Epidermal melanocyte (primary cell): ENCODE data around the gene SLC35F5.
"Not testable (repeated sequence)": the region's sequence is repeated elsewhere in the genome, so short reads cannot be mapped to it uniquely, and the experiment has no call there.

Experiments used
- DNase-seq: peaks from one replicate; pipeline ENCODE4 v3.0.0; 2011; ENCODE audit warnings: low spot score; ENCODE audit not compliant: insufficient read length

The SLC35F5 gene

GRCh38 chr2:113698892-113699447 lies 57.5 kb downstream of the SLC35F5 start:
- DNase-seq: no peak

- DNase-seq: not testable (repeated sequence)
Measured at GRCh38 chr2:113698251-113698650, 58.2 kb downstream of the SLC35F5 start.

- DNase-seq: no peak
Measured at GRCh38 chr2:113697516-113697915, 58.9 kb downstream of the SLC35F5 start.

DNA sequence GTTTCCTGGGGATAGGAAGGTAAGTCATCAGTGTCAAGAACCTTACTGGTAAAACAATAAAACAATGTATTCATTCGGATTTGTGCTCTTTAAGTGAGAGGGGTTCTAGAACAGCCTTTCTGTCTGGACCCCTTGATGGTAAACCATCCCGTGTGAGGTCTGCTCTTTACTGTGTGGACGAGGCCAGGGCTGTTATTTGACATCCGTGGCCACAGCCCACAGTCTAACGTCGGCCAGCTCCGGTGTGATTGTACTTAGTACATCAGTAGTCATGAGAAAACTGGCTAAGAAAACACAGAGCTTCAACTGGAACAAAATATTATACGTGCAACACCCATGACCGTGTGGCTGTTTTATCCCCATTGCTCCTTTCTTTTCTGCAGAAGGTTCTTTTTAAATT lies 62.0 kb downstream of the SLC35F5 start:
- no peak for DNase-seq

DNA sequence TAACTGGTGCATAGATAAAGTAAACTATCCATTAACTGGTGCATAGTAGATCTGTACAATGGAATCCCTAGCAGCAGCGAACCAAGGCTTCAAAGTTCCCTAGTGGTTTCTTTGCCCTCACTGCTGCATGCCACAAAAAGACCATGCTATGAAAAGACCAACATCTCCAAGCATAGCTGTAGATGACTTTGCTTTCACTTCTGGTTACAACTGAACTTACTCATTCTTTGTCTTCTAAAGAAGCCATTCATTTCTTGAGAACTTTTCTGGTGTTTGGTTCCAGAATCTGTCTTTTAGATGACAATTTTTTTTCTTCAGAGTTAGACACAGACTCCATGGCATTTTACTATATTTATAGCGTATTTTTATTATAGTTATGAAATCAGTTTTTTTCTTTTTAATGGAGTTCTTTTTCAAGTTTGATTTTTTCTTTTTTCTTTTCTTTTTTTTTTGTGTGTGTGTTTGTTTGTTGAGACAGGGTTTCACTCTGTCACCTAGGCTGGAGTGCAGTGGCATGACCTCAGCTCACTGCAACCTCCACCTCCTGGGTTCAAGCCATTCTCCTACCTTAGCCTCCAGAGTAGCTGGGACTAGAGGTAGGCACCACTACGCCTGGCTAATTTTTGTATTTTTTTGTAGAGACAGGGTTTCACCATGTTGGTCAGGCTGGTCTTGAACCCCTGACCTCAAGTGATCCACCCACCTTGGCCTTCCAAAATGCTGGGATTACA lies 63.6 kb downstream of the SLC35F5 start:
- no peak for DNase-seq

DNA sequence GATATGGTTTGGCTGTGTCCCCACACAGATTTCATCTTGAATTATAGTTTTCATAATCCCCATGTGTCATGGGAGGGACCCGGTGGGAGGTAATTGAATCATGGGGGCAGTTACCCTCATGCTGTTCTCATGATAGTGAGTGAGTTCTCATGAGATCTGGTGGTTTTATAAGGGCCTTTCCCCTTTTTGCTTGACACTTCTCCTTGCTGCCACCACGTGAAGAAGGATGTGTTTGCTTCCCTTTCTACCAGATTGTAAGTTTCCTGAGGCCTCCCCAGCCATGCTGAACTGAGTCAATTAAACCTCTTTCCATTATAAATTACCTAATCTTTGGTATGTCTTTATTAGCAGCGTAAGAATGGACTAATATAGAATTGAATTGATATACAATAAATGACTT lies 65.6 kb downstream of the SLC35F5 start:
- DNase-seq: not testable (repeated sequence)

GRCh38 chr2:113686537-113686936 lies 69.9 kb downstream of the SLC35F5 start:
- no peak for DNase-seq

DNA sequence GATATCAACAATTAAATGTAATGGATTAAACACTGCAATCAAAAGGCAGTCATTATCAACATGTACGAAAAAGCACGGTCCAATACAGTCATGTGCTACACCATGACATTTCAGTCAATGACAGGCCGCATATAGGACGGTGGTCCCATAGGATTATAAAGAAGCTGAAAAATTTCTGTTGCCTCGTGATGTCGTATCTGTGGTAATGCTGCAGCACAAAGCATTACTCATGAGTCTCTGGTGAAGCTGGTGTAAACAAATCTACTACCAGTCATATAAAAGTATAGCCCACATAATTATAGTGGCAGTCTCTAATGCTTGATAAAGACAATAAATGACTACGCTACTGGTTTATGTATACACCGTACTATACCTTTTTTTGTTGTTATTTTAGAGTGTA lies 71.0 kb downstream of the SLC35F5 start:
- DNase-seq: no peak

DNA sequence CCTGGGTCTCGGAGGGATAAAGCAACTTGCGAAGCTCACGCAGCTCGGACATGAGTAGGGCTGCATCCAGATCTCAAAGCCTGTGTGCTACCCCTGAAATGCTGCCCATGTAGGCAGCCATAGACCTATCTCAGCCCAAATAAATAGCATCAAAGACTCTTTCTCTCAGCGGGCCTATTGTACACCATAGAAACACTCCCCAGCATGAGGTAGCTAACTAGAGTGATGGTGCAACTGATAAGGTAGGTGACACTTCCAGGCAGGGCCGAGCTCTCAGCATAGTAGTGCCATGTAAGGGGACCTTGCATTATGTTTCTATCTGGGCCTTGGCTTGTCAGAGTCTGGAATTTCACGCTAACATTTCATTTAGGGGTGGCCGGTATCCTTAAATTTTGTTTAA lies 77.0 kb downstream of the SLC35F5 start:
- no peak for DNase-seq

DNA sequence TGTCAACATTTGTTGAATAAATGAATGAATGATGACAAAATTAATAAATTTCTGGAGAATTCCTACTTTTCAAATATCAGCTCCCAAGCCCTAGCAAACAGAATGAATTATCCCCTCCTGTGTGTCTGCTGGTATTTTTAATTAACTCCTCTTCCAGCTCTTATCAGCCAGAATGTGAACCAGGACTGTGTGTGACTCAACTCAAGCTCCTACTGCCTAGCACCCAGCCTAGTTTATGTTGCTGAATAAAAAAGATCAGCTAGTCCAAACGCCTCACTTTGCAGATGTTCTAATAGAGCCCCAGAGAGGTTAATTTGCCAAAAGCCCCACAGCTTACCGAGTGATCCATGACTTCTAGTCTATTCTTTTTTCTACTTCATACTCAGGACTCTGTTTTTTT lies 79.1 kb downstream of the SLC35F5 start:
- DNase-seq: no peak

GRCh38 chr2:113676623-113677266 lies 79.7 kb downstream of the SLC35F5 start:
- DNase-seq: no peak

DNA sequence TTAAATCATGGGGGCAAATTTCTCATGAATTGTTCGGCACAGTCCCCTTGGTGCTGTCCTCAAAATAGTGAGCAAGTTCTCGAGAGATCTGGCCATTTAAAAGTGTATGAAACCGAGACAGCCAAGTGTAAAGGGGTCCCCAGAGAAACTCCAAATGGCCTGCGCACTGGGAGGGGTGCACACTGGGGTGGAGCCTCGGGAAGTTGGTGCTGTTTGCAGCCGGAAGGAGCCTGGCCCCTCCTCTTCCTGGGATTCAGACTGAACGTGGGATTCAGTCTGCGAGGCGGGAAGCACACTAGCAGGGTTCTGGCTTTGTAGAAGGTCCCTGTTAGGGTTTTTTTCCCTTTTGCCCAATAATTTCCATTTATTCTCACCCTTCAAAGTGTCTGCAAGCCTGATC lies 80.6 kb downstream of the SLC35F5 start:
- no peak for DNase-seq

GRCh38 chr2:113672326-113672932 lies 84.0 kb downstream of the SLC35F5 start:
- DNase-seq: no peak

- not testable (repeated sequence) for DNase-seq
Measured at GRCh38 chr2:113669013-113669412, 87.4 kb downstream of the SLC35F5 start.

- not testable (repeated sequence) for DNase-seq
Measured at GRCh38 chr2:113664761-113665533, 91.5 kb downstream of the SLC35F5 start.

- DNase-seq: not testable (repeated sequence)
Measured at GRCh38 chr2:113663285-113664060, 93.0 kb downstream of the SLC35F5 start.
